ENCODE measurements around the gene ALOX15. TPM values are rescaled to one million over a fixed set of nuclear protein-coding genes. Genes with fewer than 3 reads are reported as not detected.

ALOX15 gene
- total and polyA plus RNA-seq, 7 donors, result 0.28 to 0.81 (median 0.60) TPM; not detected in 2

DNA sequence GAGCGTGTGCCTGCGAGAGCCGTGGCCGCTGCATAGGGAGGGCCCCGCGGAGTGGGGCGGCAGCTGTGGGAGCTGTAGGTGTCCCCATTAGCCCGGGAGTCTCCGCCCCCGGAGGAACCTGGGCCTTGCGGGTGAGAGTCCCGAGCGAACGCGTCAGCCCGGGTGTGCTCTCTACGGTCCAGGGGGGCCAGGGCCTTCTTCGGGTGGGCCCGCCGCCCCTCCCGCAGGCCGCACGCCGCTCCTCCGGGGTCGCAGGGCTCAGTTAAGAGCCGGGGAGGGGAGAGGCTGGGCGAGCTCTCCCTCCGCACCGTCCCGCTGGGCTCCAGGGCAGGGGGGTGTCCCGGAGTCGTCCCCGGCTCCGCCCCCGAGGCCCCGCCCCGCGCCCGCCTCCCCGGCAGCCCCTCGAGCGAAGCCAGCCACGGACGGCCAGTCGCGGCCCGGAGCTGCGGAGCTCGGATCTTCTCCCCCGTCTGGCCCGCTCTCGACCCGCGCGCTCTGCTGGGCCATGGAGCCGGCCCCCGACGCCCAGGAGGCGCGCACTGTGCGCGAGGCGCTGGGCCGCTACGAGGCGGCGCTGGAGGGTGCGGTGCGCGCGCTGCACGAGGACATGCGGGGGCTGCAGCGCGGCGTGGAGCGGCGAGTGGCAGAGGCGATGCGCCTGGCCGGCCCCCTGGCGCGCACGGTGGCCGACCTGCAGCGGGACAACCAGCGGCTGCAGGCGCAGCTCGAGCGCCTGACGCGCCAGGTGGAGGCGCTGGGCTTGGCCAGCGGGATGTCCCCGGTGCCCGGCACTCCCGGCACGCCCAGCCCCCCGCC is 57.2 kb downstream of the ALOX15 start, which contains the start of gene SMTNL2:
TSS of gene SMTNL2 (plus strand) at position 429 of the 816 bp plus-strand sequence. CDS start at position 506, 77 bp downstream.
- TF ChIP-seq, protein P1, sequence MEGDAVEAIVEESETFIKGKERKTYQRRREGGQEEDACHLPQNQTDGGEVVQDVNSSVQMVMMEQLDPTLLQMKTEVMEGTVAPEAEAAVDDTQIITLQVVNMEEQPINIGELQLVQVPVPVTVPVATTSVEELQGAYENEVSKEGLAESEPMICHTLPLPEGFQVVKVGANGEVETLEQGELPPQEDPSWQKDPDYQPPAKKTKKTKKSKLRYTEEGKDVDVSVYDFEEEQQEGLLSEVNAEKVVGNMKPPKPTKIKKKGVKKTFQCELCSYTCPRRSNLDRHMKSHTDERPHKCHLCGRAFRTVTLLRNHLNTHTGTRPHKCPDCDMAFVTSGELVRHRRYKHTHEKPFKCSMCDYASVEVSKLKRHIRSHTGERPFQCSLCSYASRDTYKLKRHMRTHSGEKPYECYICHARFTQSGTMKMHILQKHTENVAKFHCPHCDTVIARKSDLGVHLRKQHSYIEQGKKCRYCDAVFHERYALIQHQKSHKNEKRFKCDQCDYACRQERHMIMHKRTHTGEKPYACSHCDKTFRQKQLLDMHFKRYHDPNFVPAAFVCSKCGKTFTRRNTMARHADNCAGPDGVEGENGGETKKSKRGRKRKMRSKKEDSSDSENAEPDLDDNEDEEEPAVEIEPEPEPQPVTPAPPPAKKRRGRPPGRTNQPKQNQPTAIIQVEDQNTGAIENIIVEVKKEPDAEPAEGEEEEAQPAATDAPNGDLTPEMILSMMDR (IDR thresholded peaks at IDR 0.05), result no peak
- TF ChIP-seq POLR2AphosphoS5 (IDR thresholded peaks at IDR 0.05) (no peak), EP300 (IDR thresholded peaks at IDR 0.05) (no peak), POLR2A (IDR thresholded peaks at IDR 0.05) (no peak)
- peak within 1 kb of the TSS in 2 of 4 donors; percentile 10 to 73 for H3K27ac ChIP-seq
- peak within 1 kb of the TSS; percentile 17 to 50 (median 38) for H3K4me3 ChIP-seq
- peak; percentile 73 for DNase-seq
- WGBS, 2 donors, result 1% methylated on average over 100 of the region's 100 CpGs
- H3K4me1 ChIP-seq, result peaks cover 0 to 17% (median 15%) of the 10 kb centered on the region in 4 donors
- H3K9me3 ChIP-seq, result no peaks in the 10 kb centered on the region
- H3K27me3 ChIP-seq, result peaks cover 17 to 45% (median 37%) of the 10 kb centered on the region in 3 donors
- H3K36me3 ChIP-seq, result no peaks in the 10 kb centered on the region
- intact Hi-C loops (cut with DNase I), result no loop called here

DNA sequence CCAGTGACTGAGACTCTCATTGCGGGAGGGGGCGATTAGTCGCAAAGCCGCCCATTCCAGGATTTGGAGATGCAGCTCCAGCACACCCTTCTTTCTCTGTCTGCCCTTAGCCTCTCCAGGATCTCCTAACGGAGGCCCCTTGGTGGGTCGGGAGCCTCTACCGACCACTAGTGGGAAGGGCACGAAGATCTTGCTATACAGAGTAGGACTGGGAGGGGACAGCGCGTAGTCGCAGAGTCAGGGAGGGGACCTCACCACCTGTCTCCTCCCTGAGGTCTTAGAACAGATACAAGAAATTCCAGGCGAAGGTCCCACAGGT is 57.7 kb downstream of the ALOX15 start:
- 20 to 27% methylated on average over 12 of the region's 12 CpGs for WGBS, 2 donors
- Histone ChIP-seq H3K9me3 (no peaks in the 10 kb centered on the region), H3K27me3 (peaks cover 17 to 45% (median 37%) of the 10 kb centered on the region in 3 donors), H3K4me3 (peak overlapping the region; percentile 17 to 50 (median 38)), H3K27ac (peak overlapping the region in 1 of 4 donors; percentile 73), H3K36me3 (no peaks in the 10 kb centered on the region), H3K4me1 (peaks cover 0 to 17% (median 15%) of the 10 kb centered on the region in 4 donors)
- intact Hi-C loops (cut with DNase I), result no loop called here
- DNase-seq, result no peak
- TF ChIP-seq POLR2A (IDR thresholded peaks at IDR 0.05) (no peak), POLR2AphosphoS5 (IDR thresholded peaks at IDR 0.05) (no peak), EP300 (IDR thresholded peaks at IDR 0.05) (no peak)
- TF ChIP-seq, protein P1 (IDR thresholded peaks at IDR 0.05), result no peak

DNA sequence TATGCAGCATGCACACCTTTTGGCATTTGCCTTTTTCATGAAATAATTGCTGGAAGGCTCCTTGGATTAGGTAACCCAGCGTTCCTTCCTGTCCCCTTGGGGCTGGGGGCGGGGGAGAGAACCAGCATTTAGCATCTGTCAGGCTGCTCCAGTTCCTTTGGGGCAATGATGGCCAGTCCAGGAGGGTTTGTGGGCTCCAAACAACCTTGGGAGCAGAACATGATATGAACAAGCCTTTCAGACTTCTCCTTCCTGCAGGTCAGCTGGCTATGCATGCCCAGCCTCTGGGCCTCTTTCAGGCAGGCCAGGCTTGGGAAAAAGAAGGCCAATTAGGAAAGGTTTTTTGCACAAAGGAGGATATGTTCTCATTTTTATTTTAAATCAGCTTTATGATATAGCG is 58.3 kb downstream of the ALOX15 start:
- no peak for DNase-seq
- Histone ChIP-seq H3K27me3 (peaks cover 17 to 45% (median 37%) of the 10 kb centered on the region in 3 donors), H3K36me3 (no peaks in the 10 kb centered on the region), H3K27ac (no peak overlapping the region), H3K9me3 (no peaks in the 10 kb centered on the region), H3K4me1 (peaks cover 0 to 17% (median 15%) of the 10 kb centered on the region in 4 donors), H3K4me3 (no peak overlapping the region)
- intact Hi-C loops (cut with DNase I), result no loop called here
- TF ChIP-seq POLR2AphosphoS5 (IDR thresholded peaks at IDR 0.05) (no peak), POLR2A (IDR thresholded peaks at IDR 0.05) (no peak), EP300 (IDR thresholded peaks at IDR 0.05) (no peak)
- TF ChIP-seq, protein P1 (IDR thresholded peaks at IDR 0.05), result no peak
- 80 to 81% methylated on average over 3 of the region's 3 CpGs for WGBS, 2 donors

DNA sequence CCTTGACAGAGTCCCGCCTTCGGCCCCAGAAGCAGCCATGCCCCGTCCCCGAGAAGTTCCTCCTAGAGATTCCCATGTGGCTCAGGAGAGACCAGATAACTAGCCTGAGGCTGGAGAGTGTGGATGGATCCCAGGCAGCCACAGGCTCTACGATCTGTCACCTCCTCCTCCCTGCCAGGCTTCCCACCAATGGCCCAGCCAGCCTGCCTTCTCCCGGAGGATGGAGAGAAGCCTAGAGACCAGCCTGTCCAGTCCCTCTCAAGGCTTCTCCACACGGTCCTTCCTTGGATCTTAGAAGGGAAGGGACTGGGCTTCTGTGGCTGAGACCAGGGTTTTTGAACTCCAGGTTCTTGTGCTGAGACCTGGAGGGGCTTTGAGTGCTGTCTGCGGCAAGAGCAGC is 58.8 kb downstream of the ALOX15 start:
- Histone ChIP-seq H3K4me1 (peaks cover 0 to 17% (median 15%) of the 10 kb centered on the region in 4 donors), H3K36me3 (no peaks in the 10 kb centered on the region), H3K27me3 (peaks cover 17 to 45% (median 37%) of the 10 kb centered on the region in 3 donors), H3K4me3 (no peak overlapping the region), H3K27ac (no peak overlapping the region), H3K9me3 (no peaks in the 10 kb centered on the region)
- intact Hi-C loops (cut with DNase I), result no loop called here
- no peak for DNase-seq
- 81 to 88% methylated on average over 8 of the region's 8 CpGs for WGBS, 2 donors
- TF ChIP-seq EP300 (IDR thresholded peaks at IDR 0.05) (no peak), POLR2A (IDR thresholded peaks at IDR 0.05) (no peak), POLR2AphosphoS5 (IDR thresholded peaks at IDR 0.05) (no peak)
- TF ChIP-seq, protein P1 (IDR thresholded peaks at IDR 0.05), result no peak
